IPS-11a (cell line): Measurements from ENCODE around the gene TMBIM6.

ENCODE experiments used
- H3K4me3 ChIP-seq: one replicate; pipeline ENCODE4 v1.5.1; 2013; ENCODE audit warnings: low read depth, low read length, control low read depth

Gene TMBIM6

DNA sequence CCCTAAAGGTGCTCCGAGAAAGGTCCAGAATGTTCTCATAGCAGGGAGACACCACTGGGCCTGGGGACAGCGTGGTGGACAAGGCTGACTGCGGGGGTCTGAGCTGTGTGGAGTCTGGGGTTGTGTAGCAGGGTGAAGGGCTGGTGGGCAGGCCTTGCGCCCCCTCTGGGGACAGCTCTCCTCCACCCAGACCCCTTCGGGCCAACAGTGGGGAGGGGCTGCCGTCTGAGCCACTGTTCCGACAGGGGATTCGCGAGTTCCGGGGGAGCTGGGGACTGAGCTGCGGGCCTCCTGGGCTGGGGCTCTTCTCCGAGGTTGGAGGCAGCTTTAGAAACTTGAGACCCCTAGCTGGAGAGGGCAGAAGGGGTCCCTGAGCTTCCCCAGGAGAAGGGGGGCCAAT, 54.8 kb downstream of the TMBIM6 start:
- H3K4me3 ChIP-seq = no peak overlapping the region

- no peak overlapping the region for H3K4me3 ChIP-seq
These were observed 55.5 kb downstream of the TMBIM6 start for GRCh38 chr12:49796606-49797448.

GRCh38 chr12:49797449-49797776, 56.1 kb downstream of the TMBIM6 start:
- no peak overlapping the region for H3K4me3 ChIP-seq

- no peak overlapping the region for H3K4me3 ChIP-seq
These were observed 56.9 kb downstream of the TMBIM6 start for GRCh38 chr12:49798248-49798647.

DNA sequence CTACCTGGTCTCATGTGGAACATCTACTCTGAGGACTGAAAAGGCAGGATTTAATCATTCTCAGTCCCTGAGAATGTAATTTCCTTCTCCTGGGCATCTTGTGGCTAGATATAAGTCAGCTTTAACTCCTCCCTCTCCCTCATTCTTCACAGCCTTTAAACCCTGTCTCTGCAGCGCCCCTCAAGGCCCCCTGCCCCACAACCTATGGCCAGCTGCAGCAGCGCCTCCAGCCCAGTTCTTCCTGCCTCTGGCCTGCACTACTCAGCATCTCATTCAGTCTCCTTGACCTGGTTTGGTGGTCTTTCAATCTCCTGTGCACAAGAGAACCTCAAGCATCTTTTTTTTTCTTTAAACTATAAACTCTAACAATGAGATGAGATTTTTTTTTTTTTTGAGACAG, 57.6 kb downstream of the TMBIM6 start:
- H3K4me3 ChIP-seq = no peak overlapping the region

- no peak overlapping the region for H3K4me3 ChIP-seq
These were observed 59.2 kb downstream of the TMBIM6 start for GRCh38 chr12:49800421-49801140.

GRCh38 chr12:49801141-49802063, 60.0 kb downstream of the TMBIM6 start:
- H3K4me3 ChIP-seq = no peak overlapping the region

DNA sequence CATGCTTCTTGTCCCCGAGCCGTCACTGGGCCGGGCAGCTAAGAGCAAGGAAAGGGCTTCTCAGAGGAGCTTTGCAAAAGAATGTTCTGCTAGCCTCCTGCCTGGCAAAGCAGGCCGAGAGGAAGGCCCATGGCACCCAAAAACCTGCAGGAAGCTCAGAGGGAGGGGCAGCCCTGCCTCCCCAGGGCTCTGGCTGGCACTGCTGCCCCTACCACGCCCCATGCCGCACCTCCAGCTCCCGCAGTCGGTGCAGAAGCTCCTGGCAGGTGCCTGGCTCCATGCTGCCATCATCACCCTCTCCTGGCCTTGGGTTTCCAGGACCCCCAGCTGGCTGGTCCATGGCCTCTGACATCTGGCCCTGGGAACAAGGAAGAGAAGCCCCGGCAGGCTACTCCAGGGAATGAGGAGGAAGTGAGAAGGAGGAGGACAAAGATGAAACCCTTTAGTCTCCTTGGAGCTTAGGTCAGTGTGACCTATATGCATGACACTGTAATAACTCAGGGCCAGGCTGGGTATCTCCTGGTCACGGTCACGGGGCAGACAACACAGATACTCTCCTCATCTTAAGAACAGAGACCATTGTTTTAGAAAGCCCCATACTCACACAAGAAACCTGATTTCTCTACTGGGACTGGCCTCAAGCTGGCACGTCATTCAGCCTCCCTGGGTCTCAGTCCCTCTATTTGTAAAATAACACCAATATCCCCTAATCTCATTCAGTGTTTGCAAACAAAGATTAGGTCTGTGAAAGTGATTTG, 62.5 kb downstream of the TMBIM6 start:
- H3K4me3 ChIP-seq = no peak overlapping the region

DNA sequence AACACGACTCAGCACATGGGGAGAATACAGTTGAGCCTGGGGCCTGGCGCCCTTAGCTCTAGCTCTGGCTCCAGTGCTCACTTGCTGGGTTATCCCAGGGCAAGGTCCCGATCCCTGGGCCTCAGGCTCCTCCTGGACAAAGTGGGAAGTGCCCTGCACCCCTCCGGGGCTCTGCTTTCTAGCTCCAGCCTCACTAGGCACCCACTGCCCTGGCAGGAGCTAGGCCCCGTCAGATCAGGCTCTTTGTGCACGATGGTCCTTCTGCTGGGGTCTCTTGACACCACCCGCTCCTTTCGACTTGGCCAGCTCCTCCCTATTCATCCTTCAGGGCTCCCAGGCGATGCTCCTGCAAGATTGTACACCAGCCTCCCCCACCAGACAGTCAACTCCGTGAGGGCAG, 63.5 kb downstream of the TMBIM6 start:
- H3K4me3 ChIP-seq = no peak overlapping the region

DNA sequence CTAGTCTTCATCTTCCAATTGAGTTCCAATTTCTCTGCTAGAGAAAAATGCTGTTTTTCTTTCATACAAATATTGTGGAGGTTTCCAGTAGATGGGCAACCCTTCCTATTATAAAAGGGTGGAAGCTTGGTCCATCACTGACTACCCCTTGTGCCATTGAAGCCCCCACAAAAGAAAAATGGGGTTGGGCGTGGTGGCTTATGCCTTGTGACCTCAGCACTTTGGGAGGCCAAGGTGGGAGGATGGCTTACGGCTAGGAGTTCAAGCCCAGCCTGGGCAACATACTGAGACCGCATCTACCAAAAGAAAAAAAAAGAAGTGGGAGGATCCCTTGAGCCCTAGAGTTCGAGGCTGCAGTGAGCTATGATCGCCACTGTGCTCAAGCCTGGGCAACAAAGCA, 64.1 kb downstream of the TMBIM6 start:
- H3K4me3 ChIP-seq = no peak overlapping the region

DNA sequence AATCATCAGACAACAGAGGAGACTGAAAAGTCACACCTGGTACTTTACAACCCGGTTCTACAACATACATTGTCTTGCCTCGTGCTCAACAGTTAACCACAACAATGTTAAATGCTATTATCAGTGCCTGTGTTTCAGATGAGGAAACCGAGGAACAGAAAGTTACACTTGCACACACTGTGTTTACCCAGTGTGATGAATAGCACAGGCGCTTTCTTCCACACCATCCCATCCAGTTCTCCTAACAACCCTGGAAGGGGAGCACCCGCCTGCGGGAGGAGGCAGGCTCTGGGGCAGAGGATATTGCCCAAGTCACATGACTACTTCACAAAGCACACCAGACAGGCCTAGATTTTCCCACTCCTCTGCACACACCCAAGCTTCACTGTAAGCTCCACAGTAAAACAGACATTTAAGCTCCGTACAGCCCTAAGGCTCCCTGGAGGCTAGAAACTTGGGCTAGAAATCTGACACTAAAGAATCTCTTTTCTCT, 65.0 kb downstream of the TMBIM6 start:
- H3K4me3 ChIP-seq = no peak overlapping the region

GRCh38 chr12:49806877-49807276, 65.5 kb downstream of the TMBIM6 start:
- no peak overlapping the region for H3K4me3 ChIP-seq

- no peak overlapping the region for H3K4me3 ChIP-seq
These were observed 66.7 kb downstream of the TMBIM6 start for GRCh38 chr12:49807991-49808580.

DNA sequence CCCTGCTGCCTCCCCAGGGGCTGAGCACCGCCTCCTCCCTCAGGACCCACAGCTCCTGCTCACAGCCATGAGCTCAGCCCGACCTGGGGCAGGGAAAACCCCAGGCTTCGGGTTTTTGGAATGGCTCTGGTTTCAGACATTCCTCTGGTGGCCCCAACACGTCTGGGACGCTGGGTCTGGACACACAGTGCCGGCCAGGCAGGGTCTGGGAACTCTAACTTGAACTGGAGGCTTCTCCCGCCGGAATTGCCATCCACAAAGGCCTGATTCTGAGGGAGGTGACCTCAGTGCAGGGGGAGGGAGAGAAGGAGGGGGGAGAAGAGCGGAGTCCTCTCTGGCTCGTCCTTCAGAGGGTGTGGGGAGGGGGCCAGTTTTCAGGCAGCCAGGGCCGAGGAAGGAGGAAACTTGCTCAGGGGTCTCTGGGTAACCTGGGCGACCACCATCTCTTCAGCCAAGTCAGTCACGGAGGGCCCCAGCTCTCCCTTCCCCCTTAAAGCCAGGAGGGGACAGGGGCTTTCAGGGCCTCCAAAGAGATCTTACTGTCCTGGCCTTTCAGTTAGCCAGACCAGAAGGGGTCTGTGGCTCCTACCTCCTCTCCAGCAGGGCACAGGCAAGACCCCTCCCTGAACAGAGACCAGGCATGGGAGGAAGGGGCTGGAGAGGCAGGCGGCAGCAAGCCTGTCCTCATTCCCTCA, 67.5 kb downstream of the TMBIM6 start:
- no peak overlapping the region for H3K4me3 ChIP-seq

DNA sequence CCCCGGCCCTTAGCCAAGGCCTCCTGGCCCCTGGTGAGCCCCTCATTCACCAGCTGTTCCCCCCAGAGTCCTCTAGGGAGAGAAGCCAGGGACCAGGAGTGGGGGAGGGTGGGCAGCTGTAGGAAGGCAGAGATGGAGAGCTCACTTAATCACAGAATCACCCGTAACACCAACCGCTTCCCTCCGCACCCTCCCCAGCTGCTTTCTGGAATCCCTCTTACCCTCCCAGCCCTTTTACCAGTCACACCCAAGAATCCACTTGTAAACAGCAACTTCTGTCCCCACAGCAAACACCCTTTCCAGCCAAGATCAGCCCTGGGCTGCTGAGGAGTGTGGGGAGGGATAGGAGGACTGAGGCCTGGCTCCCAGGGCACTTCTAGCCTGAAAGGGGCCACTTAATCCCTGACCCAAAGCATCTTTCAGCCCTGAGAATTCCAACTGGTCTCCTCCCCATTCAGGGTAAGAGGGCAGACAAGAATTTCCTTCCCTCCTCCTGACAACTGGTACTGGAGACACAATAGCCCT, 68.1 kb downstream of the TMBIM6 start:
- no peak overlapping the region for H3K4me3 ChIP-seq

GRCh38 chr12:49809906-49810389, 68.6 kb downstream of the TMBIM6 start:
- no peak overlapping the region for H3K4me3 ChIP-seq

GRCh38 chr12:49811136-49811535, 69.8 kb downstream of the TMBIM6 start:
- no peak overlapping the region for H3K4me3 ChIP-seq

GRCh38 chr12:49811961-49812401, 70.6 kb downstream of the TMBIM6 start:
- no peak overlapping the region for H3K4me3 ChIP-seq

DNA sequence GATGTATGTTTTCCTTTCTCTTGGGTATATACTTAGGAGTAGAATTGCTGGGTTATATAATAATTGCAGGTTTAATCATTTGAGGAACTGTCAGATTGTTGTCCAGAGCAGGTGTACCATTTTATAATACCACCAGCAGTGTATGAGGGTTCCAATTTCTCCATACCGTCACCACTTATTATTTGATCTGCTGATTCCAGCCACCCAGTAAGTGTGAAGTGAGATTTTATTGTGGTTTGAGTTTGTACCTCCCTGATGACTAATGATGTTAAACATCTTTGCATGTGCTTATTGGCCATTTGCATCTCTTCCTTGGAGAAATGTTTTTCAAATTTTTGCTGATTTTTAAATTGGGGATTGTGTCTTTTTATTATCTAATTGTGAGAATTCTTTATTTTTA, 71.8 kb downstream of the TMBIM6 start:
- no peak overlapping the region for H3K4me3 ChIP-seq
